Measurements from ENCODE around the gene TIMP1.

The TIMP1 gene

GRCh38 chrX:47581731-47582647 is at the start of gene TIMP1:
Gene TIMP1, plus strand, starts transcription at chrX:47582436. Its CDS starts 980 bp downstream, at chrX:47583416.
- DNase-seq, result no peak

GRCh38 chrX:47539860-47540259 is 42.4 kb upstream of the TIMP1 start:
- DNase-seq, result no peak

- DNase-seq, result peak; percentile 86
Observed at GRCh38 chrX:47540754-47541538, 41.3 kb upstream of the TIMP1 start.

GRCh38 chrX:47543496-47543895 is 38.7 kb upstream of the TIMP1 start:
- DNase-seq, result no peak

GRCh38 chrX:47556045-47556623 is 26.1 kb upstream of the TIMP1 start:
- no peak for DNase-seq

- no peak for DNase-seq
Observed at GRCh38 chrX:47558436-47558835, 23.8 kb upstream of the TIMP1 start.

- DNase-seq, result no peak
Observed at GRCh38 chrX:47560179-47560933, 21.9 kb upstream of the TIMP1 start.

- peak; percentile 90 for DNase-seq
Observed at GRCh38 chrX:47560934-47561658, 21.1 kb upstream of the TIMP1 start, which contains the start of gene ARAF. Gene ARAF, plus strand, starts transcription at chrX:47561205. Its CDS starts 1,763 bp downstream, at chrX:47562968.

- no peak for DNase-seq
Observed at GRCh38 chrX:47561659-47562151, 20.5 kb upstream of the TIMP1 start.

- no peak for DNase-seq
Observed at GRCh38 chrX:47562615-47563243, 19.5 kb upstream of the TIMP1 start.

- no peak for DNase-seq
Observed at GRCh38 chrX:47563801-47564315, 18.4 kb upstream of the TIMP1 start.

- DNase-seq, result no peak
Observed at GRCh38 chrX:47564438-47565085, 17.7 kb upstream of the TIMP1 start.

- no peak for DNase-seq
Observed at GRCh38 chrX:47566841-47567240, 15.4 kb upstream of the TIMP1 start.

GRCh38 chrX:47568656-47569295 is 13.5 kb upstream of the TIMP1 start:
- no peak for DNase-seq

- DNase-seq, result no peak
Observed at GRCh38 chrX:47570794-47571193, 11.4 kb upstream of the TIMP1 start.

GRCh38 chrX:47571215-47571614 is 11.0 kb upstream of the TIMP1 start:
- no peak for DNase-seq

GRCh38 chrX:47571896-47572295 is 10.3 kb upstream of the TIMP1 start:
- DNase-seq, result no peak

- no peak for DNase-seq
Observed at GRCh38 chrX:47572773-47573340, 9.4 kb upstream of the TIMP1 start.

GRCh38 chrX:47573341-47574075 is 8.7 kb upstream of the TIMP1 start:
- DNase-seq, result no peak
